ENCODE results near the gene PNMA8B. TPM values are rescaled to one million over a fixed set of nuclear protein-coding genes. Genes with fewer than 3 reads are reported as not detected.

PNMA8B gene, protein sequence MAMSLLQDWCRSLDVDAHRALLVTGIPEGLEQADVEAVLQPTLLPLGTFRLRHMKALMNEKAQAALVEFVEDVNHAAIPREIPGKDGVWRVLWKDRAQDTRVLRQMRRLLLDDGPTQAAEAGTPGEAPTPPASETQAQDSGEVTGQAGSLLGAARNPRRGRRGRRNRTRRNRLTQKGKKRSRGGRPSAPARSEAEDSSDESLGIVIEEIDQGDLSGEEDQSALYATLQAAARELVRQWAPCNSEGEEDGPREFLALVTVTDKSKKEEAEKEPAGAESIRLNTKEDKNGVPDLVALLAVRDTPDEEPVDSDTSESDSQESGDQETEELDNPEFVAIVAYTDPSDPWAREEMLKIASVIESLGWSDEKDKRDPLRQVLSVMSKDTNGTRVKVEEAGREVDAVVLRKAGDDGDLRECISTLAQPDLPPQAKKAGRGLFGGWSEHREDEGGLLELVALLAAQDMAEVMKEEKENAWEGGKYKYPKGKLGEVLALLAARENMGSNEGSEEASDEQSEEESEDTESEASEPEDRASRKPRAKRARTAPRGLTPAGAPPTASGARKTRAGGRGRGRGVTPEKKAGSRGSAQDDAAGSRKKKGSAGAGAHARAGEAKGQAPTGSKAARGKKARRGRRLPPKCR
- 1 to 10 TPM; 1.8 to 3.2 (median 2.8) TPM for total RNA-seq

DNA sequence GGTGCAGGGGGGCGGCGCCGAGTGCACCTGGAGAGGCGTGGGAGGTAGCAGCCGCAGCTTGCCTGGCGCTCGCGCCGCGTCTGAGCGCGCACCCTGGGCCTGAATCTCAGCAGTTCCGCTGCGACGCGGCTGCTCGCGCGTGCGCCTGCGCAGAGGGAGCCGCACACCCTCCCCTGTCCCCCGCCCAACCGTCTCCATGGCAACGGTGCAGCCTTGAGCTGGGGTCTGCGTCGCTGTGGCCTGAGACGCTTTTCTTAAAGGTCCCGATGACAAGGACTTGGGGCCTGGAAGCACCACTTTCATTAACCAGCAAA lies at the start of gene PNMA8B:
Gene PNMA8B (minus strand): TSS at position 82 of the 314 bp plus-strand sequence. CDS start 402 bp downstream, outside the sequence.
- Histone ChIP-seq H3K4me1 (peaks cover 51% of the 10 kb centered on the region), H3K27me3 (peaks cover 7% of the 10 kb centered on the region), H3K27ac (no peak within 1 kb of the TSS), H3K36me3 (no peaks in the 10 kb centered on the region), H3K9me3 (no peaks in the 10 kb centered on the region), H3K4me3 (peak within 1 kb of the TSS; percentile 36)
- TF ChIP-seq POLR2A (IDR thresholded peaks at IDR 0.05): no peak
- TF ChIP-seq EP300 (IDR thresholded peaks at IDR 0.05): no peak
- no peak for TF ChIP-seq POLR2AphosphoS5 (IDR thresholded peaks at IDR 0.05)
- TF ChIP-seq, protein P1, sequence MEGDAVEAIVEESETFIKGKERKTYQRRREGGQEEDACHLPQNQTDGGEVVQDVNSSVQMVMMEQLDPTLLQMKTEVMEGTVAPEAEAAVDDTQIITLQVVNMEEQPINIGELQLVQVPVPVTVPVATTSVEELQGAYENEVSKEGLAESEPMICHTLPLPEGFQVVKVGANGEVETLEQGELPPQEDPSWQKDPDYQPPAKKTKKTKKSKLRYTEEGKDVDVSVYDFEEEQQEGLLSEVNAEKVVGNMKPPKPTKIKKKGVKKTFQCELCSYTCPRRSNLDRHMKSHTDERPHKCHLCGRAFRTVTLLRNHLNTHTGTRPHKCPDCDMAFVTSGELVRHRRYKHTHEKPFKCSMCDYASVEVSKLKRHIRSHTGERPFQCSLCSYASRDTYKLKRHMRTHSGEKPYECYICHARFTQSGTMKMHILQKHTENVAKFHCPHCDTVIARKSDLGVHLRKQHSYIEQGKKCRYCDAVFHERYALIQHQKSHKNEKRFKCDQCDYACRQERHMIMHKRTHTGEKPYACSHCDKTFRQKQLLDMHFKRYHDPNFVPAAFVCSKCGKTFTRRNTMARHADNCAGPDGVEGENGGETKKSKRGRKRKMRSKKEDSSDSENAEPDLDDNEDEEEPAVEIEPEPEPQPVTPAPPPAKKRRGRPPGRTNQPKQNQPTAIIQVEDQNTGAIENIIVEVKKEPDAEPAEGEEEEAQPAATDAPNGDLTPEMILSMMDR (IDR thresholded peaks at IDR 0.05): no peak
- no peak for DNase-seq (ENCODE audit: low spot score in 2 of 2)
- WGBS: 9% methylated on average over 7 of the region's 29 CpGs

GRCh38 chr19:46544651-46545050 lies 49.0 kb upstream of the PNMA8B start:
- no peaks in the 10 kb centered on the region for H3K36me3 ChIP-seq
- H3K4me1 ChIP-seq: no peaks in the 10 kb centered on the region
- 95% methylated on average over 5 of the region's 5 CpGs for WGBS
- H3K27ac ChIP-seq: no peak overlapping the region
- TF ChIP-seq, protein P1 (IDR thresholded peaks at IDR 0.05): no peak
- TF ChIP-seq POLR2AphosphoS5 (IDR thresholded peaks at IDR 0.05): no peak
- no peak for TF ChIP-seq POLR2A (IDR thresholded peaks at IDR 0.05)
- H3K27me3 ChIP-seq: no peaks in the 10 kb centered on the region
- no peak overlapping the region for H3K4me3 ChIP-seq
- peaks cover 5% of the 10 kb centered on the region for H3K9me3 ChIP-seq
- DNase-seq (ENCODE audit: low spot score in 2 of 2): no peak

DNA sequence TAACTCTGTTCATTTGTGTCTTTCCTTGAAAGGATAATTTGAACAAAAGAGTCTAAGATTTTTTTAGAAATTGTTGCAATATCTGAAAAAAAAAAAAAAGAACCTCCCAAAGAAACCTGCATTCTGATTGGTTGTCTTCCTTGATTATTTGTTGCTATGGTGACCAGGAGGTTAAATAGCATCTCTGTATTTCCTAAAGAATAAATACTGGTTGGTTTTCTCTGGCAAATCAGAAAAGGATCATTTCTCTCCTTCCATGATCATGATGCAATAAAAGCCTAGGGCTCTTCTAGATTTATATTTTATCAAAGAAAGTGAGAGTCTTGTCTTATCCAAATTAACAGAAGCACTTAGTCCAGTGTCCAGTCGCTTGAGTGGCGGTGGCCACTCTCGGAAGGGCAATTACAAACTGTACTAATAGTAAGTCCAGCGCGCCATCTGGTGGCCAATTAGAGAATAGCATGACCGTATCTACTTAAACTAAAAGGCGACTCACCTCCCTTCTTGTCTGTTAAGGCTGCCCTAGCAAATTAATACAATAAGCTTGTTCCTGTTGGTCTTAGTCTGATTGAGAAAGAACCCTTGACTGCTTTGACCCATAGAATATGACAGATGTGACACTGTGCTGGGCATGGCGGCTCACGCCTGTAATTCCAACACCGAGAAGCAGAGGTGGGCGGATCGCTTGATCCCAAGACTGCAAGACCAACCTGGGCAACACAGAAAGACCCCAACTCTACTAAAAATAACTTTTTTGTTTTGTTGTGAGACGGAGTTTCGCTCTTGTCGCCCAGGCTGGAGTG lies 47.0 kb upstream of the PNMA8B start:
- 33% methylated on average over 15 of the region's 15 CpGs for WGBS
- H3K36me3 ChIP-seq: no peaks in the 10 kb centered on the region
- H3K27ac ChIP-seq: no peak overlapping the region

DNA sequence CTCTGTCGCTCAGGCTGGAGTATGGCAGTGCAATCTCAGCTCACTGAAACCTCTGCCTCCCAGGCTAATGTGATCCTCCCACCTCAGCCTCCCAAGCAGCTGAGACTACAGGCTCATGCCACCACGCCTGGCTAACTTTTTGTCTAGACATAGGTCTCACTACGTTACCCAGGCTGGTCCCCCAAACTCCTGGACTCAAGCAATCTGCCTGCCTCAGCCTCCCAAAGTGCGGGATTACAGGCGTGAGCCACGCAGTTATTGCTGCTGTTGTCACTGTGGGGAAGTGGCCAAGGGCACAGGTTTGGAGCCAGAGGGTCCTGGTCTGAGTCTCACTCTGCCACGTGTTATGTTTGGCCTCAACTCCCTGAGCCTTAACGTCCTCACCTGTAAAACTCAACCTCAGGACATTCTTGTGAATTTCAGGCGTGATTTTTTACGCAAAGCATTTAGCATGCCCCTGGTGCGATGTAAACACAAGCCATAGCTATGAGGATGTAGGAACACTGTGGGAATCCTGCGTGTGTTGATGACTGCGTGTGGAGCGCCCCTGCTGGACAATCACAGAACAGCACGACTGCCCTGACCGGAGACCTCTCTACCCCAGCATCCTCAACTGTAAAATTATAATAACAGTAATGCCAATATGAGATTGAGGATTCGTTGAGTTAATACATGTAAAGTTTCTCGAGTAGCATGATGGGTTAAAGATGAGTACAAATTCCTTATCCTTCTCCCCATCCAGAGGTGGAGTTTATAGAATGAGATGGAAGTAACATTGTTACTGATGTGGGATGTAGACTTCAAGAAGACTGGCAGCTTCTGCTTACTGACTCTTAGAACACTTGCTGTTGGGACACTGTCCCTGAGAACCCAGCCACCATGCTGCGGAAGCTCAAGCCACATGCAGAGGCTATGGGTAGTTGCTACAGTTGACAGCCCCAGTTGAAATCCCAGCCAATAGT lies 41.8 kb upstream of the PNMA8B start:
- Histone ChIP-seq H3K9me3 (no peaks in the 10 kb centered on the region), H3K4me1 (no peaks in the 10 kb centered on the region), H3K36me3 (no peaks in the 10 kb centered on the region), H3K27ac (no peak overlapping the region), H3K4me3 (no peak overlapping the region), H3K27me3 (no peaks in the 10 kb centered on the region)
- no peak for DNase-seq (ENCODE audit: low spot score in 2 of 2)
- TF ChIP-seq POLR2A (IDR thresholded peaks at IDR 0.05): no peak
- TF ChIP-seq POLR2AphosphoS5 (IDR thresholded peaks at IDR 0.05): no peak
- TF ChIP-seq, protein P1 (IDR thresholded peaks at IDR 0.05): peak; percentile 34 to 93
- TF ChIP-seq EP300 (IDR thresholded peaks at IDR 0.05): no peak
- 34% methylated on average over 18 of the region's 19 CpGs for WGBS

More for the DNA sequence above, 47.0 kb upstream of the PNMA8B start:
- Histone ChIP-seq H3K4me3 (no peak overlapping the region), H3K4me1 (no peaks in the 10 kb centered on the region), H3K9me3 (no peaks in the 10 kb centered on the region), H3K27me3 (no peaks in the 10 kb centered on the region)
- DNase-seq (ENCODE audit: low spot score in 2 of 2): peak; percentile 96 to 97
- TF ChIP-seq, protein P1 (IDR thresholded peaks at IDR 0.05): peak; percentile 76 to 95
- no peak for TF ChIP-seq EP300 (IDR thresholded peaks at IDR 0.05)
- TF ChIP-seq POLR2AphosphoS5 (IDR thresholded peaks at IDR 0.05): no peak
- no peak for TF ChIP-seq POLR2A (IDR thresholded peaks at IDR 0.05)
